Glutamatergic neuron (in vitro differentiated cells): Measurements from ENCODE around the gene TMED10. TPM values are rescaled to one million over a fixed set of nuclear protein-coding genes. Genes with fewer than 3 reads are reported as not detected.
A peak's percentile ranks its signal among the peaks of the same experiment; 100 is the strongest.

ENCODE experiments used
- DNase-seq: peaks from one replicate; pipeline ENCODE4 v3.0.0; 2022
- H3K27ac Mint-ChIP-seq: one replicate; pipeline ENCODE4 v1.8.0; 2020; ENCODE audit warnings: mild to moderate bottlenecking, mixed read lengths, inconsistent platforms; ENCODE audit not compliant: unreplicated experiment
- H3K27me3 Mint-ChIP-seq: one replicate; pipeline ENCODE4 v1.8.0; 2020; ENCODE audit warnings: mild to moderate bottlenecking, moderate library complexity, mixed read lengths, inconsistent platforms; ENCODE audit not compliant: unreplicated experiment
- H3K36me3 Mint-ChIP-seq: one replicate; pipeline ENCODE4 v1.8.0; 2020; ENCODE audit warnings: mild to moderate bottlenecking, mixed read lengths, inconsistent platforms; ENCODE audit not compliant: unreplicated experiment
- H3K4me1 Mint-ChIP-seq: one replicate; pipeline ENCODE4 v1.8.0; 2020; ENCODE audit warnings: mild to moderate bottlenecking, low read depth, mixed read lengths, inconsistent platforms; ENCODE audit not compliant: unreplicated experiment
- H3K4me3 Mint-ChIP-seq: one replicate; pipeline ENCODE4 v1.8.0; 2020; ENCODE audit warnings: mild to moderate bottlenecking, mixed read lengths, inconsistent platforms; ENCODE audit not compliant: unreplicated experiment
- H3K9me3 Mint-ChIP-seq: one replicate; pipeline ENCODE4 v1.8.0; 2020; ENCODE audit warnings: mild to moderate bottlenecking, moderate library complexity, mixed read lengths, inconsistent platforms; ENCODE audit not compliant: unreplicated experiment
- long read RNA-seq: library from polyadenylated mRNA; unstranded; transcript quantifications from one replicate; pipeline ENCODE4 v2.0.0, GENCODE V29; 2020; ENCODE audit not compliant: unreplicated experiment
- total RNA-seq: library from RNA; stranded (reverse); fragmentation: NEBNext Ultra II Directional; extraction: Animal tissue kit (Norgen Biotek cat#: 25700); gene quantifications from one replicate; pipeline ENCODE4 v1.2.1, GENCODE V29; 2021; ENCODE audit not compliant: unreplicated experiment
- TF ChIP-seq, protein P1 (sequence below): fragments of 200-600 bp; sonication (generic); IDR thresholded peaks from one replicate; pipeline ENCODE4 v1.5.0; 2021; ENCODE audit not compliant: partially characterized antibody, unreplicated experiment

The TMED10 gene
- total RNA-seq = 124 TPM
- long read RNA-seq, full-length matches to known transcripts = 56 of 62 reads
- long read RNA-seq, partial matches to known transcripts = 0 of 62 reads
- long read RNA-seq, other reads (novel, unspliced or antisense) = 6 of 62 reads

DNA sequence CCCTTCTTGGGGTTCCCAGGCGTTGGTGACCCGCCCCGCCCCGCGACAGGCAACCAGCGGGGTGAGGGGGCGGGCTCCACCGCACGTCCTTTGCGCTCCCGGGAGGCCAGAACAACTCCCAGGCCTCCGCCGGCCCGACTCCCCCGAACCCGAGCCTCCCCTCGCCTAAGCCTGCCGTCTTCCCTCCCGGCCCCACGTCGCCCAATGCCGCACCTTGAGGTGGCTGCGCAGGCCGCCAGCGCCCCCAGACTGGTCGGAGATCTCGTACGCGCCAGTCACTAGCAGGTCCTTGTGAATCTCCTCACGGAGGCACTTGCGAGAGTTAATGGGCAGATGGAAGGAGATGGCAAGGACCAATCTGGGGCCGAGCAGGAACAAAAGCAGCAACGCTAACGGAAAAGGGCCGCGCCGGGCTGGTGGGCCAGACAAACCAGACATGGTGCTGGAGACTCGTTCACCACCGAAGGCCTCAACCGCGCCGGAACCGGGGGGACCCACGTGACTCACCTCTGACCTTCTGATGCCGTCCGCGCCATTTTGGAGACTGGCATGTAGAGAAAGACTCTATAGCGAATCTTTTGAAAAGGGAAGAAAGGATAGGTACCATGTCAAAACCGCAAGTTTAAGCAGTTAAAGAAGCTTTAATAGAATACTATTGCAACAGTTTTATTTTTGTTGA is at the start of gene TMED10:
TSS of gene TMED10 (minus strand) at position 471 of the 679 bp plus-strand sequence. CDS start at position 438, 33 bp downstream.
- Mint-ChIP-seq H3K27me3 (no peaks in the 10 kb centered on the region), H3K4me1 (peaks cover 5% of the 10 kb centered on the region), H3K4me3 (peak within 1 kb of the TSS; percentile 88), H3K27ac (peak within 1 kb of the TSS; percentile 97), H3K9me3 (no peaks in the 10 kb centered on the region), H3K36me3 (no peaks in the 10 kb centered on the region)
- TF ChIP-seq, protein P1, sequence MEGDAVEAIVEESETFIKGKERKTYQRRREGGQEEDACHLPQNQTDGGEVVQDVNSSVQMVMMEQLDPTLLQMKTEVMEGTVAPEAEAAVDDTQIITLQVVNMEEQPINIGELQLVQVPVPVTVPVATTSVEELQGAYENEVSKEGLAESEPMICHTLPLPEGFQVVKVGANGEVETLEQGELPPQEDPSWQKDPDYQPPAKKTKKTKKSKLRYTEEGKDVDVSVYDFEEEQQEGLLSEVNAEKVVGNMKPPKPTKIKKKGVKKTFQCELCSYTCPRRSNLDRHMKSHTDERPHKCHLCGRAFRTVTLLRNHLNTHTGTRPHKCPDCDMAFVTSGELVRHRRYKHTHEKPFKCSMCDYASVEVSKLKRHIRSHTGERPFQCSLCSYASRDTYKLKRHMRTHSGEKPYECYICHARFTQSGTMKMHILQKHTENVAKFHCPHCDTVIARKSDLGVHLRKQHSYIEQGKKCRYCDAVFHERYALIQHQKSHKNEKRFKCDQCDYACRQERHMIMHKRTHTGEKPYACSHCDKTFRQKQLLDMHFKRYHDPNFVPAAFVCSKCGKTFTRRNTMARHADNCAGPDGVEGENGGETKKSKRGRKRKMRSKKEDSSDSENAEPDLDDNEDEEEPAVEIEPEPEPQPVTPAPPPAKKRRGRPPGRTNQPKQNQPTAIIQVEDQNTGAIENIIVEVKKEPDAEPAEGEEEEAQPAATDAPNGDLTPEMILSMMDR = no peak
- peak; percentile 92 for DNase-seq

DNA sequence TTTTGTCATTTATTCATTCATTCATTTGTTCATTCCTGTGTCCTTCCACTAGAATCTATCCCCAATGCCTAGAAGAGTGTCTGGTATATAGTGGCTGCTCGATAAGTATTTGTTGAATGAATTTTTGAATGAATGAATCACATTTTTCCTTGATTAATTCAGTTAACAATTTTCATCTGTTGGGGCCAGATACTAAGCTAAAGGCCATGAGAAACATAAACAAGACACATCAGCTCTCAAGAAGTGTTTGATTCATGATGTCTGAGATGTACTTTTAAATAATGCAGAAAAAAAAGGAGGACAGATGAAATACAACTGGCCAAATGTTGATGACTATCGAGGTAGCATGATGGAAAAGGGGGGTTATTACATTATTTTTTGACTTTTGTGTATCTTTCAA is 48.1 kb upstream of the TMED10 start:
- peaks cover 7% of the 10 kb centered on the region for H3K9me3 Mint-ChIP-seq
- peaks cover 5% of the 10 kb centered on the region for H3K4me1 Mint-ChIP-seq
- no peak overlapping the region for H3K27ac Mint-ChIP-seq
- no peak for DNase-seq
- H3K27me3 Mint-ChIP-seq = no peaks in the 10 kb centered on the region
- TF ChIP-seq, protein P1 = no peak
- peaks cover 3% of the 10 kb centered on the region for H3K36me3 Mint-ChIP-seq
- H3K4me3 Mint-ChIP-seq = no peak overlapping the region

DNA sequence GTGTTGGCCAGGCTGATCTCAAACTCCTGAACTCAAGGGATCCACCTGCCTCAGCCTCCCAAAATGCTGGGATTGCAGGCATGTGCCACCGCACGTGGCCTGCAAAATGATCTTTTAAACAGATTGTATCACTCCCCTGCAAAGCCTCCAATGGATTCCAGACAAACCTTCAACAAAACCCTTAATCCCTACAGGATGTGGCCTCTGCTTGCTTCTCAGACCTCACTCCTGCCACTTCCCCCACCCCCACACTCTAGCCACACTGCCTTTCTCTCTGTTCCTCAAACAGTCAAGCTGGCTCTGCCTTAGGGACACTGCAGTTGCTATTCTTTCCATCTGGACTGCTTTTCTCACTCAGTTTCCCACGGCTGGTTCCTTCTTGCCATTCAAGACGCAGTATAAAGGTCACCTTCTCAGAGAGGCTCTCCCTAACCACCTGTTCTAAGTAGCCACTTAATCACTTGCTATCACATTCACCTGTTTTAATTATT is 47.3 kb upstream of the TMED10 start:
- TF ChIP-seq, protein P1 = no peak
- peak; percentile 31 for DNase-seq
- Mint-ChIP-seq H3K27ac (peak overlapping the region; percentile 69), H3K9me3 (peaks cover 4% of the 10 kb centered on the region), H3K4me1 (peaks cover 5% of the 10 kb centered on the region), H3K27me3 (no peaks in the 10 kb centered on the region), H3K36me3 (no peaks in the 10 kb centered on the region), H3K4me3 (no peak overlapping the region)

DNA sequence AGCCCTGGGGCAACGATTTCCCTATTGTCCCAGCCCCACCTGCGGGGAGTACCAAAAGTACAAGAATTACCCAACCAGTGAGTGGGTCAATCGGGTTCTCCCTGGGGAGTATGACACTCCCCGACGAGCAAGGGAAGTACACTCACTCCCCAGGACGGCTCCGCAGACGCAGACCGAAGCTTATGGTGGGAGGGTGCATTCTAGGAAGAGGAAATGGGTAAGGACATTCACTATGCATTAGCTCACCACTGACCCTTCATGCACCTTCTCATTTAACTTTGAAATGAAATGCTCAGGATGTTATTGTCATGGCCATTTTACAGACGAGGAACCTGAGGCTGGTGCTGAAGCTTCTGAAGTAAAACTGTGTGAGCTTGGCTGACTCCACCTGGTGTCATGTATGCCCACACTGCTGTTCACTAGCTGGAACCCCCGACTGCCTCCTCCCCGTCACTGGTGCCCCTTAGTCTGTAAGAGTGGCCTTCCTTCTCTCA is 45.8 kb upstream of the TMED10 start:
- H3K4me3 Mint-ChIP-seq = no peak overlapping the region
- TF ChIP-seq, protein P1 = no peak
- no peak overlapping the region for H3K27ac Mint-ChIP-seq
- H3K27me3 Mint-ChIP-seq = no peaks in the 10 kb centered on the region
- peaks cover 5% of the 10 kb centered on the region for H3K4me1 Mint-ChIP-seq
- peaks cover 4% of the 10 kb centered on the region for H3K9me3 Mint-ChIP-seq
- DNase-seq = no peak
- no peaks in the 10 kb centered on the region for H3K36me3 Mint-ChIP-seq

DNA sequence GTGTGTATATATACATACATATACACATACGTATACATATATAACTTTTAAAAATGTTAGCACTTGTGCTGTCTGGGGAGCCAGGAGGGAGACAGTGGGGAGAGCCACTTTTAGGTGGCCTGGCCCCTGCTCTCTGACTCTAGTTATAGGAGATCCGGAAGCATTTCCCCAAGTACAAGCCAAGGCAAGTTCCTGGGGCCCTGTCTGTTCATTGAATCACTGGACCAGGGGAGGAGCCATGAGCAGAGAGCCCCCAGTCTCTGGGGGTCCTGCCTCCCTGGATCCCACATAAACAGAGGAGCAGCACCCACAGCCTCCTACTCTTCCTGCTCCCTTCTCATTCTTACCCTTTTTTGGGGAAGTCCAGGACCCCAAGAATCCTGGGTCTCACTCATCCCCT is 45.4 kb upstream of the TMED10 start:
- Mint-ChIP-seq H3K4me1 (peaks cover 5% of the 10 kb centered on the region), H3K36me3 (no peaks in the 10 kb centered on the region), H3K27ac (no peak overlapping the region), H3K4me3 (no peak overlapping the region), H3K9me3 (peaks cover 4% of the 10 kb centered on the region), H3K27me3 (no peaks in the 10 kb centered on the region)
- TF ChIP-seq, protein P1 = no peak
- DNase-seq = no peak
